CMK (cell line): Measurements from ENCODE around the gene DDX11.
A peak's percentile ranks its signal among the peaks of the same experiment; 100 is the strongest.
"Not testable (repeated sequence)": the region's sequence is repeated elsewhere in the genome, so short reads cannot be mapped to it uniquely, and the experiment has no call there.

Source experiments
- DNase-seq: peaks from one replicate; pipeline ENCODE4 v3.0.0-alpha.2; 2010; ENCODE audit warnings: low read depth

The DDX11 gene

GRCh38 chr12:31073527-31074332 is at the start of gene DDX11:
TSS of gene DDX11 (plus strand) at chr12:31073860. CDS start at chr12:31078394, 4,534 bp downstream.
- peak; percentile 70 for DNase-seq

- DNase-seq = no peak
These were observed 47.5 kb upstream of the DDX11 start for GRCh38 chr12:31026202-31026601.

GRCh38 chr12:31027006-31027405 is 46.7 kb upstream of the DDX11 start:
- not testable (repeated sequence) for DNase-seq

- DNase-seq = no peak
These were observed 44.2 kb upstream of the DDX11 start for GRCh38 chr12:31029468-31029867.

GRCh38 chr12:31029916-31030562 is 43.6 kb upstream of the DDX11 start:
- no peak for DNase-seq

GRCh38 chr12:31031951-31032335 is 41.7 kb upstream of the DDX11 start:
- DNase-seq = no peak

GRCh38 chr12:31033146-31033545 is 40.5 kb upstream of the DDX11 start:
- DNase-seq = no peak

GRCh38 chr12:31033681-31034080 is 40.0 kb upstream of the DDX11 start:
- no peak for DNase-seq

GRCh38 chr12:31034372-31034771 is 39.3 kb upstream of the DDX11 start:
- DNase-seq = no peak

- no peak for DNase-seq
These were observed 38.4 kb upstream of the DDX11 start for GRCh38 chr12:31035226-31035625.

GRCh38 chr12:31035967-31036665 is 37.5 kb upstream of the DDX11 start:
- no peak for DNase-seq

GRCh38 chr12:31037028-31037427 is 36.6 kb upstream of the DDX11 start:
- DNase-seq = no peak

GRCh38 chr12:31037931-31038330 is 35.7 kb upstream of the DDX11 start:
- DNase-seq = no peak

- DNase-seq = no peak
These were observed 32.6 kb upstream of the DDX11 start for GRCh38 chr12:31041033-31041564.

GRCh38 chr12:31050143-31050542 is 23.5 kb upstream of the DDX11 start:
- DNase-seq = not testable (repeated sequence)

GRCh38 chr12:31050548-31050947 is 23.1 kb upstream of the DDX11 start:
- DNase-seq = not testable (repeated sequence)

- not testable (repeated sequence) for DNase-seq
These were observed 22.0 kb upstream of the DDX11 start for GRCh38 chr12:31051692-31052091.

- DNase-seq = not testable (repeated sequence)
These were observed 21.5 kb upstream of the DDX11 start for GRCh38 chr12:31052121-31052520.

- DNase-seq = not testable (repeated sequence)
These were observed 20.8 kb upstream of the DDX11 start for GRCh38 chr12:31052666-31053439.

GRCh38 chr12:31053944-31054343 is 19.7 kb upstream of the DDX11 start:
- not testable (repeated sequence) for DNase-seq

GRCh38 chr12:31057671-31058070 is 16.0 kb upstream of the DDX11 start:
- DNase-seq = no peak

GRCh38 chr12:31066196-31066595 is 7.5 kb upstream of the DDX11 start:
- not testable (repeated sequence) for DNase-seq
